Thyroid gland (tissue), 4 donors: ENCODE measurements around the gene MTCH1. TPM values are rescaled to one million over a fixed set of nuclear protein-coding genes. Genes with fewer than 3 reads are reported as not detected.

Source experiments
- DNase-seq, 2 donors: peaks; one replicate each; pipeline ENCODE4 v3.0.0-alpha.2; 2019
- H3K27ac ChIP-seq, 3 donors: fragments of 200-600 bp; sonication (generic); 1 replicate in 2 of 3; 2 replicates in 1 of 3; pipeline ENCODE4 v1.5.1; 2016 to 2019; ENCODE audit warnings: mild to moderate bottlenecking in 1 of 3, moderate library complexity in 1 of 3
- H3K27me3 ChIP-seq: fragments of 200-600 bp; sonication (generic); one replicate; pipeline ENCODE4 v1.5.1; 2019
- H3K36me3 ChIP-seq, 2 donors: fragments of 200-600 bp; sonication (generic); one replicate each; pipeline ENCODE4 v1.5.1; 2016 to 2019
- H3K4me1 ChIP-seq, 2 donors: fragments of 200-600 bp; sonication (generic); one replicate each; pipeline ENCODE4 v1.5.1; 2017 to 2019
- H3K4me3 ChIP-seq, 3 donors: fragments of 200-600 bp; sonication (generic); replicated peaks in 1 of 3; 1 replicate in 2 of 3; 2 replicates in 1 of 3; pipeline ENCODE4 v1.5.1; 2016; ENCODE audit warnings: mild to moderate bottlenecking in 1 of 3
- H3K9me3 ChIP-seq: fragments of 200-600 bp; sonication (generic); one replicate; pipeline ENCODE4 v1.5.1; 2017
- CTCF ChIP-seq, 6 experiments: fragments of 200-600 bp in 3 of 6; fragments of 450-650 bp in 3 of 6; sonication (generic) in 3 of 6; IDR thresholded peaks; one replicate each; pipeline ENCODE4 v1.5.1; 2016 to 2019; ENCODE audit warnings: antibody characterized with exemption in 6 of 6, mild to moderate bottlenecking in 2 of 6, inconsistent platforms in 1 of 6, moderate library complexity in 1 of 6
- POLR2A ChIP-seq, 2 donors: fragments of 450-650 bp; IDR thresholded peaks; one replicate each; pipeline ENCODE4 v1.6.1; 2017; ENCODE audit warnings: antibody characterized with exemption in 2 of 2, mild to moderate bottlenecking in 2 of 2, moderate library complexity in 1 of 2
- WGBS, 2 donors: methylation state at CpG; one replicate each; pipeline ENCODE4 v1.1.5; 2017; 5-methylcytosine and 5-hydroxymethylcytosine counted together
- intact Hi-C: fragments of 100-400 bp; cut with DNase I; formaldehyde crosslinking; loops from one replicate; pipeline ENCODE4 v1.15.1; 2023
- total RNA-seq, 4 donors: library from RNA; depleted of rRNA; stranded (reverse); fragments of >200 nt; gene quantifications; one replicate each; pipeline ENCODE4 v1.2.3, GENCODE V29; 2016

The MTCH1 gene
- total RNA-seq, 4 donors from 2014 or later = 571 to 1,096 (median 866) TPM

- intact Hi-C loops = loop anchor here (5.0 to 10.0 kb wide), 2 partner anchors 194 to 254 kb away; no protein-coding TSS in a partner anchor
- H3K27ac ChIP-seq = no peak overlapping the region
- H3K4me1 ChIP-seq = peaks cover 19 to 22% of the 10 kb centered on the region in 2 donors
- no peaks in the 10 kb centered on the region for H3K27me3 ChIP-seq
- H3K4me3 ChIP-seq = no peak overlapping the region
- H3K9me3 ChIP-seq = no peaks in the 10 kb centered on the region
- 95 to 97% methylated on average over 5 of the region's 5 CpGs for WGBS, 2 donors
- DNase-seq = no peak
- H3K36me3 ChIP-seq = no peaks in the 10 kb centered on the region
- TF ChIP-seq POLR2A (IDR thresholded peaks at IDR 0.05) (no peak), CTCF (IDR thresholded peaks at IDR 0.05) (no peak)
Measured at GRCh38 chr6:37020812-37021211, 34.8 kb upstream of the MTCH1 start.

GRCh38 chr6:37020381-37020780 is 34.4 kb upstream of the MTCH1 start:
- DNase-seq = no peak
- Histone ChIP-seq H3K27me3 (no peaks in the 10 kb centered on the region), H3K27ac (peak overlapping the region in 2 of 3 donors; percentile 17 to 72), H3K4me1 (peaks cover 19 to 22% of the 10 kb centered on the region in 2 donors), H3K4me3 (no peak overlapping the region), H3K9me3 (no peaks in the 10 kb centered on the region), H3K36me3 (no peaks in the 10 kb centered on the region)
- 76 to 81% methylated on average over 10 to 11 of the region's 12 CpGs for WGBS, 2 donors
- TF ChIP-seq POLR2A (IDR thresholded peaks at IDR 0.05) = no peak
- no peak for TF ChIP-seq CTCF (IDR thresholded peaks at IDR 0.05)
- intact Hi-C loops = loop anchor here (5.0 to 10.0 kb wide), 2 partner anchors 194 to 253 kb away; no protein-coding TSS in a partner anchor

- TF ChIP-seq CTCF (IDR thresholded peaks at IDR 0.05) (no peak), POLR2A (IDR thresholded peaks at IDR 0.05) (peak in 1 of 2 donors; percentile 34)
- Histone ChIP-seq H3K36me3 (no peaks in the 10 kb centered on the region), H3K27ac (peak overlapping the region; percentile 72 to 86 (median 83)), H3K27me3 (no peaks in the 10 kb centered on the region), H3K4me3 (no peak overlapping the region), H3K9me3 (no peaks in the 10 kb centered on the region), H3K4me1 (peaks cover 19 to 22% of the 10 kb centered on the region in 2 donors)
- intact Hi-C loops = loop anchor here (10.0 kb wide), 2 partner anchors 104 to 134 kb away; partner anchors contain the start of gene C6orf89
- 30 to 41% methylated on average over 2 of the region's 2 CpGs for WGBS, 2 donors
- peak; percentile 86 to 87 for DNase-seq
Measured at GRCh38 chr6:37019065-37019450, 33.1 kb upstream of the MTCH1 start.

- WGBS, 2 donors = 3% methylated on average over 8 of the region's 8 CpGs
- intact Hi-C loops = loop anchor here (10.0 kb wide), 2 partner anchors 104 to 134 kb away; partner anchors contain the start of gene C6orf89
- DNase-seq = peak; percentile 95 to 97
Measured at GRCh38 chr6:37018198-37019064, 32.4 kb upstream of the MTCH1 start.

More at GRCh38 chr6:37018198-37019064, 32.4 kb upstream of the MTCH1 start:
- Histone ChIP-seq H3K9me3 (no peaks in the 10 kb centered on the region), H3K27ac (peak overlapping the region; percentile 72 to 86 (median 83)), H3K4me3 (no peak overlapping the region), H3K4me1 (peaks cover 22% of the 10 kb centered on the region in 2 donors), H3K27me3 (no peaks in the 10 kb centered on the region), H3K36me3 (no peaks in the 10 kb centered on the region)
- TF ChIP-seq CTCF (IDR thresholded peaks at IDR 0.05) (peak; percentile 71 to 98 (median 87)), POLR2A (IDR thresholded peaks at IDR 0.05) (no peak)
